HG03378 (cell line): ENCODE data around the gene VEGFD.

Experiments used
- ATAC-seq: cut with Tn5 transposase; IDR thresholded peaks from one replicate; pipeline ENCODE4 v1.9.1; 2021; ENCODE audit warnings: mild to moderate bottlenecking, moderate library complexity; ENCODE audit not compliant: unreplicated experiment

Gene VEGFD, protein sequence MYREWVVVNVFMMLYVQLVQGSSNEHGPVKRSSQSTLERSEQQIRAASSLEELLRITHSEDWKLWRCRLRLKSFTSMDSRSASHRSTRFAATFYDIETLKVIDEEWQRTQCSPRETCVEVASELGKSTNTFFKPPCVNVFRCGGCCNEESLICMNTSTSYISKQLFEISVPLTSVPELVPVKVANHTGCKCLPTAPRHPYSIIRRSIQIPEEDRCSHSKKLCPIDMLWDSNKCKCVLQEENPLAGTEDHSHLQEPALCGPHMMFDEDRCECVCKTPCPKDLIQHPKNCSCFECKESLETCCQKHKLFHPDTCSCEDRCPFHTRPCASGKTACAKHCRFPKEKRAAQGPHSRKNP

DNA sequence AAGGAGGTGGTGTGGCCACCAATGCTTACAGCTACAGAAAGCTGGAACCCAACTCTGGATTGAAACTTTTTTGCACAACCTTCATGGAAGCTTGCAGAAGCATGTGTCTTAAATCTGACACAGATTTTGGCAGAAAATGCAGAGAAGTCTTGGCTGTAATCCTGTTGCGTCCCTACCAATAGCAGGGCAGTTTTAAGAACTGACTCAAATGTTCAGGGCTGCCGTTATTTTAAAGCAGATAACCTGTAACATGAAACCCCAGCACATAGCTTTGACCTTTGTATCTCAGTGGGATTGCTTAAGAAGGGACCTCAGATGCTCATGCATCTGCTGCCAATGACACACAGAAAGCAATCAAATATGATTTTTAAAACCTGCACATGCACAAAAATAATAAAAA, at the start of gene VEGFD:
TSS of gene VEGFD (minus strand) at position 110 of the 400 bp plus-strand sequence. CDS start 467 bp downstream, outside the sequence.
- no peak for ATAC-seq

DNA sequence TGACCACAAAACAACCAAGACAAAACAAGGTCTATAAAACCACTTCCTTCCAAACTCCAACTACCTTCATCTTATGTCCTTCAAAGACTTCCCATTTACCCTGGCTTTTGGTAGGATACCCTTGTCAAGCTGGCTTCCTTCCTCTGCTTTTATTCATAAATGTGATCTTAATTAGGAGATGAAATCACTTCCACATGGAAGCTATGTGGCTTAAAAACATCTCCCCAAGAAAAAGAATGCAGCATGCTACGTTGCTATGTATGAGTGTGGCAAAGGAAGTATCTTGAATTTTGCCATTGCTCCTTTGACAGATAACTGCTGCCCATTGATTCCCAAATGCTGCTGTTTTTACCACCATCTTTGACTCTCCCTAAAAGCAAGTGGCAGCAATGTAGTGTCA, 46.4 kb upstream of the VEGFD start:
- ATAC-seq, result no peak

DNA sequence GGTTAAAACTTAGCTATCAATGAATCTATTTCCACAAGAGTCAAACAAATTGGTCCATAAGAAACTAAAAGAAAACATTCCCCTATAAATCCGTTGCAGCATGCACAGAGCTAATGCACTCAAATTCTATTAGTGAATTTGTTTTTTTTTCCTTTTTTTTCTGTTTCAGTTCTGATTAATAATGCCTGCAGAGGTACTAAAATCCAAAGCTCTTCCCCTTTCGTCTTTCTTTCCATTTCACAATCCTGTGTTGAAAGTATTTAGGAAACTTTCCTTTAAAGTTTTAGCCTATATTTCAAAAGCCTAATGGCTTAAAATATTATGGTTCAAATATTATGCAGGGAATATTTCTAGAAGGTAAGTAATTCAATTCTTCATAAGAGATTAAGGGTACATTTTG, 45.9 kb upstream of the VEGFD start:
- ATAC-seq, result no peak

DNA sequence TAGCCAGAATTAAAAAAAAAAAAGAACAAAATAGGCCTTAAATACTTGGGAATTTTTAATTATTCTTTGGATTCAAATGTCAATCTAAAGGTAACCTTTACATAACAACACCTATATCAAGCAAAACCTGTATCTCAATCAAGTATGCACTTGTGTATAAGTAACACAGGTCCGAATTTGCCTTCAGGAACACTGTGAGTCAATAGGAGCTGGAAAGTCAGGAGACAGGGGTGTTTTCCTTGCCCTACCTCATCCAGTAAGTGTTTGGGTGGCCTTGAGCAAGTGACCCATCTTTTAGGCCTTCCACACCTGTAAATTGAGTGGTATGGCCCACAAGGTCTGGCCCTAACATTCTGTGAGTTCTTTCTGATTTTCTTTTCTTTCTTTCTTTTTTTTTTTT, 40.8 kb upstream of the VEGFD start:
- no peak for ATAC-seq

DNA sequence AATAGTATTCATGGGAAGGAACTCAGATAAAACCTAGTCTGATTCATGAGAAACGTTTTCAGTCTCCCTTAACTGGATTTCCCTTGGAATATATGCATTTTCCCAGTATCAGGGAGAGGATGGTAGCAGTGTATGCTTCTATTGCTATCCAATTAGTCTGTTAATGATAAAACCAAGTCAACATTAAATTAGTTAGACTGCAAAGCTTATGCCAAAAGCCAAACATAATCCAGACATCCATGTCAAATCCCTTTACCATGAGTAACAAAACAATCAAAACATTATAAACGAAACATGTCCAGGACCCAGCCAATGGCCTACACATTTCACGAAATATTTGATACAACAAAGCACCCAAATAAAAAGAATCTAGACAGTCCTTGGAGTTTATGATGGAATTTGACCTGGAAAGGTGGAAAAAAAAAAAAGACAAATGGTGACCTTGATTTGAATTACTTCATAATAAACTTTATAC, 34.5 kb upstream of the VEGFD start:
- no peak for ATAC-seq

DNA sequence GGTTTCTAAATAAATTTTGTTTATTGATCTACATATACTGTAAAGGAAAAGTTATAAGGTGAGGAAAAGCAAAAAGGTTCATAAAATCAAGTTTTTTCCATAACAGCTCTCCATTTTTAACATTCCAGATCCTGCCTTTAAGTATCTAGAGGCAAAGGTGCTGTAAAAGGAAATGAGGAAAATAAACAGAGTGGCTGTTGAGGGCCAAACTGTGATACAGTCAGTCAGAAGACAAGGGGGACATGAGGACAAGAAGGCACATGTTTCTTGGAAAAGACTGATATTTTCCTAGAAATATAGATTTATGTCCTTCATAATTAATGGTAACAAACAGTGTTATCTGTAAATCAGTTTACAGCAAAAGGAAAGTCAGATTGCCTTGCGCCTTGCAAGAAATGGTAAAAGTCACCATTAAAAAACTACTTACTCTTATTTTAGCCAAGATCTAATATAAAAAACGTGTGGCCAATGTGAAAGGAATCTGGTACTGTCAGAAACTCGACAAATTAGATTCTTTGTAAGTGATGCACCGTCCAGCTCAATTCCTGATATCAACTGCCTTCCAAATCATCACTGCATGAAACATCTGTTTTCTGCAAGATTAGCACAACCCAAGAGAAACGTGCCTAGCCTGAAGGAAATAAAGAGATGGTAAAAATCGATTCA, 34.0 kb upstream of the VEGFD start:
- ATAC-seq, result no peak

DNA sequence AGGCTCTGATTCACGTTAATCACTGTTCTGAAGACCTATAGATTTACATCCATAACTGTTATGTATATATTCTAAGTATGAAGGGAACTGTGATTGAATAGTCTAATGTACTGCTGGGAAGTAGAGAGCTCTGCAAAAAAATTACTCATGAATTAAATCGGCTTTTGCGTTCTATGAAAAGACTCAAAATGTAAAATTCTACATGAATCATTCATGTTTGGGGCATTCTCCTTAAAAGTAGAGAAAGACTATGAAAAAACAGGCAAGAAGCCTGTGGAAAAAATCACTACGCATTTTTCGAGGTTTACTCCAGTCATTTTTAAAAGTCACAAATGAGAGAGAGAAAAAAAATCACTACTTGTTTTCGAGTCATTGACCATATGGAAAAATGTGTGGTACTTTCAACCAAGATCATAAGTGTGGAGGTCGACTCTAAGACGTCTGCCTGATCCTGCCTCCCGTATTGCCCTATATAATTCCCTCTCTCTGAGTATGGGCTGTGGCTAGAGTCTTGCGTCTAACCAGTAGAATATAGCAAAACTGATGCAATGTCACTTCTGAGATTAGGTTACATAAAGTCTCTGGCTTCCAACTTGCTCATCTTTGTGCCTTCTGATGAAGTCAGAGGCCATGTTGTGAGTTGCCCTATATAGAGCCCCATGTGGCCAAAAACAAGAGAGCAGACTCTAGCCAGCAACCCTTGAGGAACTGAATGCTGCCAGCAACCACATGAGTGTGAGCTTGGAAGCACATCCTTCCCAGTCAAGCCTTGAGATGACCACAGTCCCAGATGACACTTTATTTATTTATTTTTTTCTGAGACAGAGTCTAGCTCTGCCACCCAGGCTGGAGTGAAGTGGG, 32.1 kb upstream of the VEGFD start:
- ATAC-seq, result no peak

DNA sequence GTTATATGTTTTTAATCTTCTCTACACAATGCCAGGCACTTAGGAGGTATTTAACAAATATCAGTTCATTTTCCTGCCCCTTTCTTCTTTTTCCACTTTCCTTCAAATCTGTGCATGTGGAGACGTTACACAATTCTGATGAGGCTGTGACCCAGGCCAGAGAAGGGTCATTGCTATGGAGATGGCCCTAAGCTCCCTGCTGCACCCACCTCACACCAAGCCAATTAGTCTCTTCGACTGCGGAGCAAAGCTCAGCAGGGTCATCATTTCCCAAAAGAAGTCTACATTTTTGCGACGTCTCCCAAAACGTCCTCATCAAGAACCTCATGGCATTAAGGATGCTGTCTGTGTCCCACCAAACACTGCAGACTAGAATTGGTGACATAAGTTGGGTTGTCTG, 28.9 kb upstream of the VEGFD start:
- ATAC-seq, result no peak

DNA sequence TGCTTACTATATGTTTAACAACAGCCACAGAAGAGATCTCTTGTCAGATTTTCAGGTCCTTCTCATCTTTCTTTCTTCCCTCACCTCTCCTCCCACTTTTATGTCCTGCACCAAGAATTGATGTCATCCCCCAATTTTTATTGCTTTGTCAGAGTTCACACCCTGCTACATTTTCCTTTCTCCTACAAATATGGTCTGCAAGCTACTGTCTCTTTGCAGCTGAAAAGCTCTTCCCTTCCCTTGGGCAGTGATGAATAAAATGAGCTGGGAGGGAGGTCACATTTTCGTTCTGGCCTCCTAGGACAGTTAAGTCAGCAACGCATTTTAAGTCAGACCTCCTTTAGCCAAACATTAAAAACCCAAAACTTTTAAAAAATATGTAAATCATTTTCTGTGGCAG, 26.7 kb upstream of the VEGFD start:
- no peak for ATAC-seq

DNA sequence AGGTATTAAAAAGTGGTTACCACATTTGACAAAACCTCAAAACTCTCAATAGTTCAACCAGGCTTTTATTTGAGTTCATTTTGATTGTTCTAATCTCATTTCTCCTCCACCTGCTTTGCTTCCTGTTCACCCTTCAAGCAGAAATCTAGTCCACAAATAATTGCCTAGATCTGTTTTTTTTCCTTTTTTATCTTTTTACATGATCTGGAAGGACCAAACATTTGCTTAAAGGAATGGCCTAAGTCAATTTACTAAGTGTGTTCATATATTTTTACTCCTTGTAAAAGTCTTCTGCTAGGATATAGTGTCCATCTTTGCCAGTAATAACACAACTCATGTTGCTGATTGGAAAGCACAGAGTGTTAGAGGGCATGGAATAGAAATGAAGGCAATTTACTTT, 26.2 kb upstream of the VEGFD start:
- ATAC-seq, result no peak

DNA sequence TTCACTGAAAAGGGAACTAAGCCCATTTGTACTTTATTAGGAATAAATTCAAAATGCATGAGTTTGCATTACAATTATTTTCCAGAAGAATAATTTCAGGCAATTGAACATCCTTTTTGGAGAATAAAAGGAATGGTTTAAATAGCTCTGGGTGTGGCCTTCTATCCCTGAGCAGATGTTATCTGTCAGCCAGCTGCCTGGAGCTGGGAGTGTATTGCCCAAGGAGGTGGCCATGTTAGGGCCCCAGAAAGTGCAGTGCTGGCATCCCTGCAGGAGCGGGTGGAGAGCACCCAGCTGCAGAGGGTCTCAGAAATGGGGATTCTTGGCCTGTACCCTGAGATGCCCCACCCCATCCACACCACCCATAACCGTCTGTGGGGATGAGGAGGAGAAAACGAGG, 21.6 kb upstream of the VEGFD start:
- no peak for ATAC-seq

DNA sequence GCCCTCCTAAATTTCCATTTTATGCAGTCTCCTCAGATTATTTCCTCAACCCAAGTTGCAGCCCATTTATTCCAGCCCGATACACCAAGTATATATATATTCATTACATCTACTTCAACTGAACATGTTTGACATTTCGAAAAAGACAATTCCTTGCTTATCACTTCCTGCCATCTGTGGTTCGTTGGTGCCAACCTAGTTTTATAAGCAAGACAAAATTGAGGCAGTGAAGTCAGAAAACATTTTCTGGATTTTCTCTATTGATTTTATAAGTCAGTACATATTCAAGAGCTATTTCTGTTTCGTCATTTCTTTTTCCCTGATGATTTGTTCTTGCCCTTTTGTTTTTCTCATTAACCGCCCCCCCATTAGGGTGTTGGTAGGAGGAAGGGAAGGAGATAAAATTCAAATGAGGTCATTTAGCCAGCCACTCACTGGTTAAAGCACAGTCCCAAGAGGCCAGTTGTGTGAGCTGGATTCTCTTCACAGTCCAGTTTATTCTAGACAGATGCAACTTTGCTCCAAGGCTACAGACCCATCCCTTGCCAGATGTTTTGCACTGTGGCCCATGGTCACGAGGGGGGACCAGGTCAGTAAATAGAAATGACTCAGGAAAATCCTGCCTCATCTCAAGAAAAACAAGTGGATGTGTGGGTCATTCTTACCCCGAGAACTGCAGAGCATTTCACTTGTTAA, 20.3 kb upstream of the VEGFD start:
- ATAC-seq, result no peak

DNA sequence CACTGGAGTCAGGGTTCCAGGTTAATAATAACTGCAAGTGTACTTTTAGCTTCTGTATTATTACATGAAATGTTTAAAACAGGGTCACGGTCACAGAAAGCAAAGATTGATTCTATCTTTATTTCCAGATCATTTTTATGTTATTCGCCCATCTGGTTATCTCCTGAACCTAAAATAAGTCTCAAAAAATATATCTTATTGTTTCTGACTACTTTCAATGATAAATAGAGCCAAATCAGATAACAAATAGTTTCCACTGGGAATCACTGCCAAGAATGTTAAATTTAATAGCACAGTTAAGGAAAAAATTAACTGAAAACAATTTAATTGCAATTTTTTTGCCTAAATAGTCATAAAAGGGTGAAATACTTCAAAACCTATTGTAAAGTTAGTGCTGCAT, 17.2 kb upstream of the VEGFD start:
- no peak for ATAC-seq

DNA sequence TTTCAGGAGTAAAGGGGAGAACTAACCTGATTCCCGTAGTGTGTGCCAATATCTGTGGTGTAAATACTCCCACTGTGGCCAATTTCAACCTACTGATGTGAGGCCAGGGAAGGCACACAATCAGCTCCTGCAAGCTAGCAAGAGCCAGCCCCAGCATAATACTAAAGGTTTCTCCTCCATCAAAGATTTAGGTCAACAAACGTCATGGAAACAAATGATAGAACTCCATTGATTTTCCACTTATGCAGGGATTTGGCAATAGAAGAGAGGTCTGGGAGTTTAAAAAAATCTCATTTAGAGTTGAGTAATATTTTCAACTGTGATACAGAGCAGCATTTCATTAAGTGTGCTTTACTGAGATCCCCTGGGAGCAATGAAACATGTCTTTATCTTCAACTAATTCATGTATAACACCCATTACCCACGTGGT, 15.8 kb upstream of the VEGFD start:
- no peak for ATAC-seq

DNA sequence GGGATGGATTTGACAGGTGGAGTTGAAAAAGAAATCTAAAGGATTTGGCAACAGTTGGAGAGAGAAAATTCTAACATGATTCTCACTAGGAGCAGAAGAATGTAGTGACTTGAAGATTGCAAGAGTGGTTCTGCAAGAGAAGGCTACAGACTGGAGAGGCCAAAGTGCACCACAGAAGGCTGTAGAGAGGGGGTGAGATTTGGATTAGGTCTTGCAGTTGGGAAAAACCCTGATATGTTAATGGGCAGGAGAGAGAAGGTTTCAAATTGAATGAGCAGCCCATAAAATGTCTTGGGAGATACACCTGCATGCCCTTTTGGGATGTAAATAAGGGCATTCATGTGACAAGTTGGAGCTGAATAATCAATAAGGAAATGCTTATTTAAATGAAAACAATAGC, 14.7 kb upstream of the VEGFD start:
- ATAC-seq, result no peak

DNA sequence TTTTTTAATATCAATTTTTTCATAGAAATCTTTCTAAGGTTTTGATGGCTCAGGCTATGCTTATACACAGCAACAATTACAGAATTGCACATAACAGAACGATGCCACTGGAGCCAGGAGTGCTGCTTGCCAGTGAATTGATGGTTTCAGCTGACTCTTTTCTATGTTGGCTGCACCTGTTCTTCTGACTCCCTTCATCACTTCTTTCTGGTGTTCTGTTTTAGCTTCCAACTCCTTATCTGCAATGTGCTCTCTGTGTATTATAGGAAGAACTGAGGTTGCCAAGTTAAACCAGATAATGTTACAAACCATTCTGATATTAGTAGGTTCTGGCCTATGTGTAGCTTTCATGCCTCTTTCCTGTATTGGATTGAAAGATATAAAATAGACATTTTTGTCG, 11.6 kb upstream of the VEGFD start:
- ATAC-seq, result no peak

DNA sequence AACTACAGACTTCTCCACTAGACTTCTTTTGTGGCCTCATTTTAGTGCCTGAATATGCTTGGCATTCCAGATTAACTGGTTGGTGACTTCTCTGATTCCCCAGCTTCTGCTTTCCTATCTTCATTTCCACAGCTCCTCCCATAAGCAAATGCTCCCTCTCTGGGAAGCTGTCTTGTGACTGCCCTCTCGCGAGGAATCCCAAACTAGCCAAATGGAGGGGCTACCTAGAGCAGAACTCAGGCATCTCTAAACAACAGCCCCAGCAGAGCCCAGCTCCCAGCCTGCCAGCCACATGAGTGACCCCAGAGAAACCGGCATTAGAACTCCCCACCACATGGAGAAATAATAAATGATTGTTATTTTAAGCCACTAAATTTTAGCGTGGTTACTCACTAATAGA, 7.6 kb upstream of the VEGFD start:
- no peak for ATAC-seq

DNA sequence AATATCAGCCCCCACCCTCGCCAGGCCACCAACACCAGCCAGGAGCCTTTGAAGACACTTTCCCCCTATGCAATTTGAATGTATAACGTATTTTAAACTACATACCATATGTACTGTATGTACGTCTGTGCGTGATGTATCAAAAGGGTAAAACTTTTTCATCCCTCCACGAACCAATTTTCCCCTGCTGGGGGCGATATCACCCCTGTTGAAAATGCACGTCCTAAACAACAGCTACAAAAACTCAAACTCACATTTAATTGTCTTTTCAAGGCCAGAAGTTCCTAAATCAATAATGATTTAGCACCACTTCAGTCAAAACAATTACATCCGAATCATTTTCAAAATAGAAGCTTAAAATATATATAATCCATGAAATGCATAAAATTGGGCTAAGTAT, 1.4 kb downstream of the VEGFD start:
- ATAC-seq, result no peak

DNA sequence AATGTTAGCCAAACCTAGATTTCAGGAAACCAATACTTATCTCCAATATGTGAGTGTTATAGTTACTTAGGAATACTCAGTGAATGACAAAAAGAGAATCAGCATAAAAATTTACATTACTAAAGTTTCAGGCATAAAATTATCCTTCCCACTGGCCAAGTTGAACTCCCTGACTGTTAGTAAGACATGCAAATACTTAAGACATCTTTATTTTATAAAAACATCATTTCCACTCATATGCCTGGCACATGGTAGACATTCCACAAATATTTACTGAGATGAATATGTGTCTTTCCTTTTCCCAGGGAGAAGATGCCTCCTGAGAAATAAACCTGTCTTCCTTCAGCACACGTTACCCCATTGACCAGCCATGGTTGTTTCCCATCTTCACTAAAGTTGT, 7.3 kb downstream of the VEGFD start:
- ATAC-seq, result no peak

DNA sequence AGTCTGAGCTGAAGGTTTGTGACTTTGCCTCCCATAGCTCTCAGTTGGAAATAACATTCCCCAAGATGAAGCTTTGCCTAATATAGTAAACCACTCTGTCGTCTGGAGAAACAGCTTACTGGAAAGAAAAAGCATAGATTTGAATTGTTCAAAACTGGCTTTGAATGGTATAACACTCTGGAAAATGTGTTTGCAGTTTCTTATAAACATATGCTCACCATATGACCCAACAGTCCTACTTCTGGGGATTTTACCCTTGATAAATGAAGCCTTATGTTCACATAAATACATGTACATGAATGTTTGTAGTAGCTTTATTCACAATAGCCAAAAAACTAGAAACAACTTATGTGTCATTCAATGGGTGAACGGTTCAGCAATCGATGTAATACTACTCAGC, 10.2 kb downstream of the VEGFD start:
- no peak for ATAC-seq
